ENCODE data around the gene MYORG.

Gene MYORG

GRCh38 chr9:34326690-34327089 lies 50.0 kb downstream of the MYORG start:
- Mint-ChIP-seq H3K36me3 (ENCODE audit: low read depth) (peaks cover 16% of the 10 kb centered on the region), H3K27ac (no peak overlapping the region), H3K4me3 (no peak overlapping the region), H3K9me3 (no peaks in the 10 kb centered on the region), H3K4me1 (ENCODE audit: low read depth) (peaks cover 32% of the 10 kb centered on the region), H3K27me3 (no peaks in the 10 kb centered on the region)
- intact Hi-C loops (cut with micrococcal nuclease), result loop anchor here (5.0 kb wide), 1 partner anchor 199 kb away; the partner anchor contains the start of gene DCAF12

- Mint-ChIP-seq H3K27me3 (no peaks in the 10 kb centered on the region), H3K27ac (no peak overlapping the region), H3K4me3 (no peak overlapping the region), H3K36me3 (ENCODE audit: low read depth) (no peaks in the 10 kb centered on the region), H3K4me1 (ENCODE audit: low read depth) (peaks cover 22% of the 10 kb centered on the region), H3K9me3 (no peaks in the 10 kb centered on the region)
- intact Hi-C loops (cut with micrococcal nuclease), result no loop called here
These were observed 53.7 kb downstream of the MYORG start for GRCh38 chr9:34322899-34323591.

DNA sequence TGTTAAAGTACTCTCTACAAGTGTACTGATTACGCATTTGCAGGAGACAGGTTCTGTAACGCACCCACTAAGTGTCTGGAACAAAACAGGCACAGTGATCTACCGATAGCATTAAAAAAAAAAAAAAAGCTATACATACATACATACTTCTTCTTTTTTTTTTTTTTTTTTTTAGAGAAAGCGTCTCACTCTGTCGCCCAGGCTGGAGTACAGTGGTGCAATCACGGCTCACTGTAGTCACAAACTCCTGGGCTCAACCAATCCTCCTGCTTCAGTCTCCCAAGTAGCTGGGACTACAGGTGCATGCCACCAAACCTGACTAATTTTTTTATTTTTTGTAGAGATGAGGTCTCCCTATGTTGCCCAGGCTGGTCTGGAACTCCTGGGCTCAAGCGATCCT lies 55.2 kb downstream of the MYORG start:
- Mint-ChIP-seq H3K4me3 (no peak overlapping the region), H3K27ac (no peak overlapping the region), H3K4me1 (ENCODE audit: low read depth) (peaks cover 19% of the 10 kb centered on the region), H3K9me3 (no peaks in the 10 kb centered on the region), H3K27me3 (no peaks in the 10 kb centered on the region), H3K36me3 (ENCODE audit: low read depth) (no peaks in the 10 kb centered on the region)
- intact Hi-C loops (cut with micrococcal nuclease), result no loop called here

GRCh38 chr9:34318163-34318790 lies 58.4 kb downstream of the MYORG start:
- H3K36me3 Mint-ChIP-seq (ENCODE audit: low read depth), result no peaks in the 10 kb centered on the region
- no peaks in the 10 kb centered on the region for H3K9me3 Mint-ChIP-seq
- peaks cover 5% of the 10 kb centered on the region for H3K4me1 Mint-ChIP-seq (ENCODE audit: low read depth)
- no peaks in the 10 kb centered on the region for H3K27me3 Mint-ChIP-seq
- H3K4me3 Mint-ChIP-seq, result no peak overlapping the region
- intact Hi-C loops (cut with micrococcal nuclease), result no loop called here
- no peak overlapping the region for H3K27ac Mint-ChIP-seq

- intact Hi-C loops (cut with micrococcal nuclease), result no loop called here
- Mint-ChIP-seq H3K36me3 (ENCODE audit: low read depth) (no peaks in the 10 kb centered on the region), H3K4me3 (no peak overlapping the region), H3K9me3 (no peaks in the 10 kb centered on the region), H3K27ac (no peak overlapping the region), H3K27me3 (no peaks in the 10 kb centered on the region), H3K4me1 (ENCODE audit: low read depth) (peaks cover 5% of the 10 kb centered on the region)
These were observed 59.3 kb downstream of the MYORG start for GRCh38 chr9:34317436-34317835.

All from dendritic cell treated with granulocyte-macrophage colony-stimulating factor and Interleukin-4, amounts not matched to agents 40 ng/mL and 50 ng/mL, for 4 days (primary cell).